ENCODE results near the gene SESN2. TPM values are rescaled to one million over a fixed set of nuclear protein-coding genes. Genes with fewer than 3 reads are reported as not detected.

The SESN2 gene
- total and polyA plus RNA-seq, 2 donors from 2014 or later = 19.4 to 22.7 TPM

- Histone ChIP-seq H3K4me3 (ENCODE audit: low read length in 3 of 3) (peak overlapping the region in 1 of 3 donors; percentile 30), H3K27me3 (ENCODE audit: control insufficient read depth, insufficient read depth, low read length) (no peaks in the 10 kb centered on the region), H3K9me3 (ENCODE audit: control insufficient read depth in 2 of 3, insufficient read depth in 1 of 3, low read length in 3 of 3) (no peaks in the 10 kb centered on the region), H3K9ac (ENCODE audit: low read length in 3 of 3) (peak overlapping the region in 1 of 3 donors; percentile 11), H3K4me1 (ENCODE audit: control insufficient read depth in 2 of 3, insufficient read depth in 2 of 3, low read depth in 1 of 3, low read length in 3 of 3) (peaks cover 5 to 7% (median 6%) of the 10 kb centered on the region in 3 donors), H3K36me3 (ENCODE audit: control insufficient read depth in 2 of 3, insufficient read depth in 3 of 3, low read length in 3 of 3) (no peaks in the 10 kb centered on the region), H3K27ac (ENCODE audit: low read depth in 2 of 2, low read length in 2 of 2) (peak overlapping the region in 1 of 2 donors; percentile 18)
- TF ChIP-seq CTCF (IDR thresholded peaks at IDR 0.05; ENCODE audit: borderline replicate concordance, extremely low read depth, insufficient read depth) = no peak
- DNase-seq = peak; percentile 56 to 97 (median 96)
- intact Hi-C loops (cut with DNase I) = no loop called here
- no peak for FAIRE-seq
Measured at GRCh38 chr1:28296401-28297261, 37.3 kb downstream of the SESN2 start.

- no peak for FAIRE-seq
- Histone ChIP-seq H3K36me3 (ENCODE audit: control insufficient read depth in 2 of 3, insufficient read depth in 3 of 3, low read length in 3 of 3) (no peaks in the 10 kb centered on the region), H3K27ac (ENCODE audit: low read depth in 2 of 2, low read length in 2 of 2) (no peak overlapping the region), H3K4me1 (ENCODE audit: control insufficient read depth in 2 of 3, insufficient read depth in 2 of 3, low read depth in 1 of 3, low read length in 3 of 3) (peaks cover 5 to 7% (median 6%) of the 10 kb centered on the region in 3 donors), H3K4me3 (ENCODE audit: low read length in 3 of 3) (no peak overlapping the region), H3K9me3 (ENCODE audit: control insufficient read depth in 2 of 3, insufficient read depth in 1 of 3, low read length in 3 of 3) (no peaks in the 10 kb centered on the region), H3K9ac (ENCODE audit: low read length in 3 of 3) (no peak overlapping the region), H3K27me3 (ENCODE audit: control insufficient read depth, insufficient read depth, low read length) (no peaks in the 10 kb centered on the region)
- no peak for TF ChIP-seq CTCF (IDR thresholded peaks at IDR 0.05; ENCODE audit: borderline replicate concordance, extremely low read depth, insufficient read depth)
- intact Hi-C loops (cut with DNase I) = no loop called here
- no peak for DNase-seq
Measured at GRCh38 chr1:28297826-28298225, 38.5 kb downstream of the SESN2 start.

GRCh38 chr1:28298438-28298837 is 39.1 kb downstream of the SESN2 start:
- H3K36me3 ChIP-seq (ENCODE audit: control insufficient read depth in 2 of 3, insufficient read depth in 3 of 3, low read length in 3 of 3) = no peaks in the 10 kb centered on the region
- no peak for TF ChIP-seq CTCF (IDR thresholded peaks at IDR 0.05; ENCODE audit: borderline replicate concordance, extremely low read depth, insufficient read depth)
- H3K9ac ChIP-seq (ENCODE audit: low read length in 3 of 3) = no peak overlapping the region
- H3K27ac ChIP-seq (ENCODE audit: low read depth in 2 of 2, low read length in 2 of 2) = no peak overlapping the region
- no peaks in the 10 kb centered on the region for H3K27me3 ChIP-seq (ENCODE audit: control insufficient read depth, insufficient read depth, low read length)
- intact Hi-C loops (cut with DNase I) = no loop called here
- FAIRE-seq (no peak), DNase-seq (no peak)
- no peak overlapping the region for H3K4me3 ChIP-seq (ENCODE audit: low read length in 3 of 3)
- H3K4me1 ChIP-seq (ENCODE audit: control insufficient read depth in 2 of 3, insufficient read depth in 2 of 3, low read depth in 1 of 3, low read length in 3 of 3) = peaks cover 5 to 7% (median 6%) of the 10 kb centered on the region in 3 donors
- H3K9me3 ChIP-seq (ENCODE audit: control insufficient read depth in 2 of 3, insufficient read depth in 1 of 3, low read length in 3 of 3) = no peaks in the 10 kb centered on the region
